Osteoblast (primary cell): ENCODE data around the gene GALNT2. TPM values are rescaled to one million over a fixed set of nuclear protein-coding genes. Genes with fewer than 3 reads are reported as not detected.
A peak's percentile ranks its signal among the peaks of the same experiment; 100 is the strongest.

Experiments
- DNase-seq: peaks from one replicate; pipeline ENCODE4 v3.0.0; 2011; ENCODE audit warnings: low spot score, mixed read lengths; ENCODE audit not compliant: insufficient read length; ENCODE audit errors: missing footprints
- H2AFZ ChIP-seq: 2 replicates; pipeline ENCODE4 v1.6.0; 2011; ENCODE audit warnings: mild to moderate bottlenecking, low read length
- H3K27ac ChIP-seq: 2 replicates; pipeline ENCODE4 v1.5.1; 2011; ENCODE audit warnings: mild to moderate bottlenecking, low read depth, low read length, moderate library complexity
- H3K27me3 ChIP-seq: 2 replicates; pipeline ENCODE4 v1.6.0; 2012; ENCODE audit warnings: mild to moderate bottlenecking, control low read depth, inconsistent platforms, low read length, moderate library complexity; ENCODE audit not compliant: insufficient read depth
- H3K36me3 ChIP-seq: 2 replicates; pipeline ENCODE4 v1.5.1; 2011; ENCODE audit warnings: mild to moderate bottlenecking, low read length, control low read depth, moderate library complexity; ENCODE audit not compliant: insufficient read depth
- H3K4me1 ChIP-seq: 2 replicates; pipeline ENCODE4 v1.5.1; 2011; ENCODE audit warnings: mild to moderate bottlenecking, low read length, control low read depth, moderate library complexity; ENCODE audit not compliant: insufficient read depth
- H3K4me2 ChIP-seq: 2 replicates; pipeline ENCODE4 v1.6.0; 2011; ENCODE audit warnings: mild to moderate bottlenecking, low read length; ENCODE audit not compliant: insufficient read depth
- H3K4me3 ChIP-seq: fragments of 200-600 bp; sonication (generic); 3 replicates; pipeline ENCODE4 v1.5.1; 2012; ENCODE audit warnings: mild to moderate bottlenecking, low read length, inconsistent platforms; ENCODE audit not compliant: insufficient read depth
- H3K79me2 ChIP-seq: 2 replicates; pipeline ENCODE4 v1.6.0; 2012; ENCODE audit warnings: mild to moderate bottlenecking, low read length, control low read depth, inconsistent platforms; ENCODE audit not compliant: insufficient read depth
- H3K9me3 ChIP-seq: 2 replicates; pipeline ENCODE4 v1.5.1; 2011; ENCODE audit warnings: low read depth, low read length, control low read depth
- H4K20me1 ChIP-seq: 2 replicates; pipeline ENCODE4 v1.6.0; 2012; ENCODE audit warnings: mild to moderate bottlenecking, low read length, control low read depth; ENCODE audit not compliant: insufficient read depth
- CTCF ChIP-seq: IDR thresholded peaks from 2 replicates; pipeline ENCODE4 v1.5.1; 2011; ENCODE audit warnings: mild to moderate bottlenecking, low read depth, low read length, moderate library complexity; ENCODE audit errors: extremely low read depth
- total RNA-seq: library from RNA; depleted of rRNA; stranded (reverse); fragments of >200 nt; gene quantifications from 2 replicates; pipeline ENCODE4 v1.2.3, GENCODE V29; 2012

GALNT2 gene
- total RNA-seq, 1 donor: 83.2 TPM

GRCh38 chr1:230301822-230302221 lies 234.8 kb downstream of the GALNT2 start:
- Histone ChIP-seq H3K27ac (no peak overlapping the region), H3K4me2 (no peak overlapping the region), H3K79me2 (no peaks in the 10 kb centered on the region), H3K36me3 (no peaks in the 10 kb centered on the region), H3K27me3 (peaks cover 4% of the 10 kb centered on the region), H4K20me1 (no peaks in the 10 kb centered on the region), H3K9me3 (no peaks in the 10 kb centered on the region), H3K4me3 (no peak overlapping the region), H3K4me1 (peaks cover 9% of the 10 kb centered on the region), H2AFZ (no peak overlapping the region)
- TF ChIP-seq CTCF: no peak
- no peak for DNase-seq

- H3K9me3 ChIP-seq: no peaks in the 10 kb centered on the region
- H4K20me1 ChIP-seq: no peaks in the 10 kb centered on the region
- no peak overlapping the region for H3K4me3 ChIP-seq
- H3K79me2 ChIP-seq: no peaks in the 10 kb centered on the region
- H2AFZ ChIP-seq: no peak overlapping the region
- peak; percentile 59 for DNase-seq
- H3K36me3 ChIP-seq: no peaks in the 10 kb centered on the region
- peaks cover 4% of the 10 kb centered on the region for H3K27me3 ChIP-seq
- H3K4me2 ChIP-seq: no peak overlapping the region
- H3K27ac ChIP-seq: no peak overlapping the region
- TF ChIP-seq CTCF: peak; percentile 15
- peaks cover 9% of the 10 kb centered on the region for H3K4me1 ChIP-seq
These were observed 236.0 kb downstream of the GALNT2 start for GRCh38 chr1:230303069-230303468.

- no peaks in the 10 kb centered on the region for H3K9me3 ChIP-seq
These were observed 236.8 kb downstream of the GALNT2 start for GRCh38 chr1:230303822-230304221.

GRCh38 chr1:230306169-230306568 lies 239.1 kb downstream of the GALNT2 start:
- H3K79me2 ChIP-seq: no peaks in the 10 kb centered on the region
- H3K4me2 ChIP-seq: no peak overlapping the region
- no peaks in the 10 kb centered on the region for H4K20me1 ChIP-seq
- no peak overlapping the region for H3K27ac ChIP-seq
- no peak for TF ChIP-seq CTCF
- H3K4me1 ChIP-seq: peaks cover 9% of the 10 kb centered on the region
- H3K4me3 ChIP-seq: no peak overlapping the region
- DNase-seq: no peak
- H2AFZ ChIP-seq: no peak overlapping the region
- H3K36me3 ChIP-seq: no peaks in the 10 kb centered on the region
- H3K9me3 ChIP-seq: no peaks in the 10 kb centered on the region
- peaks cover 4% of the 10 kb centered on the region for H3K27me3 ChIP-seq

More at GRCh38 chr1:230303822-230304221, 236.8 kb downstream of the GALNT2 start:
- peak; percentile 77 for DNase-seq
- Histone ChIP-seq H4K20me1 (no peaks in the 10 kb centered on the region), H3K36me3 (no peaks in the 10 kb centered on the region), H3K79me2 (no peaks in the 10 kb centered on the region), H2AFZ (no peak overlapping the region), H3K4me2 (no peak overlapping the region), H3K4me3 (no peak overlapping the region), H3K27ac (no peak overlapping the region), H3K4me1 (peaks cover 9% of the 10 kb centered on the region), H3K27me3 (peaks cover 4% of the 10 kb centered on the region)
- no peak for TF ChIP-seq CTCF
